Pancreas (tissue), 8 donors: ENCODE results near the gene CFAP97. TPM values are rescaled to one million over a fixed set of nuclear protein-coding genes. Genes with fewer than 3 reads are reported as not detected.

Source experiments
- polyA plus RNA-seq, 2 donors: library from polyadenylated mRNA; stranded (reverse); fragments of 200-250 nt; gene quantifications; one replicate each; pipeline ENCODE4 v1.2.3, GENCODE V29; 2013
- total RNA-seq, 6 donors: library from RNA; stranded (reverse); fragmentation: NEBNext Ultra II Directional in 4 of 6; extraction: Animal tissue kit (Norgen Biotek cat#: 25700) in 4 of 6; gene quantifications; one replicate each; pipeline versions ENCODE4 v1.2.1 to v1.2.4, GENCODE V29; 2021 to 2023
- donor health status: healthy with polysubstance abuse.
- donor health status: DM: no; HTN: no; CAD: no; lungs with moderate emphysema.
- donor health status: DM: no; HTN: no; CAD: no.
- donor health status: Bipolar disorder and iron deficiency.
- donor health status: DM: yes; HTN: yes; CAD: no.
- donor health status: DM: no; HTN: no; CAD: no.
- donor health status: DM: no; HTN: no; CAD: no.
- donor health status: DM: yes; HTN: yes; CAD: no.

CFAP97 gene
- total and polyA plus RNA-seq, 8 donors: 3.4 to 19.2 (median 14.4) TPM

Other genes starting within 250 kb of the CFAP97 start
- not detected for gene HELT, start 185.5 kb downstream of the CFAP97 start, total RNA-seq
- not detected for gene HELT, start 185.5 kb downstream of the CFAP97 start, polyA plus RNA-seq
- gene SLC25A4, start 60.7 kb downstream of the CFAP97 start, total RNA-seq: 10 to 100 TPM; 12.6 to 16.7 (median 13.5) TPM
- gene SLC25A4, start 60.7 kb downstream of the CFAP97 start, polyA plus RNA-seq: 10 to 100 TPM; 12.4 to 26.5 TPM
- 10 to 100 TPM; 10.1 to 15.0 (median 12.5) TPM for gene SNX25, start 5.6 kb upstream of the CFAP97 start, total RNA-seq
- 1 to 10 TPM; 4.8 to 9.4 TPM for gene SNX25, start 5.6 kb upstream of the CFAP97 start, polyA plus RNA-seq
- 1 to 10 TPM in 3 of 6 donors, under 1 TPM in 3; 0.79 to 1.2 (median 1.00) TPM for gene LRP2BP, start 191.9 kb upstream of the CFAP97 start, total RNA-seq
- 1 to 10 TPM in 1 of 2 donors, under 1 TPM in 1; 0.72 to 2.1 TPM for gene LRP2BP, start 191.9 kb upstream of the CFAP97 start, polyA plus RNA-seq
- 10 to 100 TPM in 2 of 6 donors, 1 to 10 TPM in 4; 4.8 to 13.5 (median 8.6) TPM for gene ANKRD37, start 192.8 kb upstream of the CFAP97 start, total RNA-seq
- gene ANKRD37, start 192.8 kb upstream of the CFAP97 start, polyA plus RNA-seq: 10 to 100 TPM; 11.5 to 15.3 TPM
- 10 to 100 TPM; 13.4 to 23.4 (median 20.7) TPM for gene UFSP2, start 222.0 kb upstream of the CFAP97 start, total RNA-seq
- gene UFSP2, start 222.0 kb upstream of the CFAP97 start, polyA plus RNA-seq: 10 to 100 TPM; 10.1 to 14.7 TPM